Inflammatory macrophage treated with lipopolysaccharide for 1 hour (primary cell): ENCODE data around the gene ZNF511.

Experiments
- DNase-seq, 2 donors: peaks; one replicate each; pipeline ENCODE4 v3.0.0-alpha.2; 2020 to 2022

The ZNF511 gene

GRCh38 chr10:133336577-133337369, 28.1 kb downstream of the ZNF511 start, which contains the start of gene CALY:
CALY (minus strand) TSS chr10:133336896; CDS start chr10:133328989, 7,907 bp downstream.
- DNase-seq = no peak

DNA sequence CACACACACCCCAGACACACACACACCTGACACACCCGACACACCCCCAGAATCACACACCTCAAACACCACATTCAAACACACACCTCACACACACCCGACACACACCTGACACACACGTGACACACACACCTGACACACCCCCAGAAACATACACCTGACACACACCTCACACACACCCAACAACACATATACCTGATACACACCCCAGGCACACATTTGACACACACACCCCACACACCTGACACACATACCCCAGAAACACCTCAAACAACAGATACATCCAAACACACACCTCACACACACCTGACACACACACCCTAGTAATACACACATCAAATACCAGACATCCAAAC, 28.6 kb downstream of the ZNF511 start:
- no peak for DNase-seq

DNA sequence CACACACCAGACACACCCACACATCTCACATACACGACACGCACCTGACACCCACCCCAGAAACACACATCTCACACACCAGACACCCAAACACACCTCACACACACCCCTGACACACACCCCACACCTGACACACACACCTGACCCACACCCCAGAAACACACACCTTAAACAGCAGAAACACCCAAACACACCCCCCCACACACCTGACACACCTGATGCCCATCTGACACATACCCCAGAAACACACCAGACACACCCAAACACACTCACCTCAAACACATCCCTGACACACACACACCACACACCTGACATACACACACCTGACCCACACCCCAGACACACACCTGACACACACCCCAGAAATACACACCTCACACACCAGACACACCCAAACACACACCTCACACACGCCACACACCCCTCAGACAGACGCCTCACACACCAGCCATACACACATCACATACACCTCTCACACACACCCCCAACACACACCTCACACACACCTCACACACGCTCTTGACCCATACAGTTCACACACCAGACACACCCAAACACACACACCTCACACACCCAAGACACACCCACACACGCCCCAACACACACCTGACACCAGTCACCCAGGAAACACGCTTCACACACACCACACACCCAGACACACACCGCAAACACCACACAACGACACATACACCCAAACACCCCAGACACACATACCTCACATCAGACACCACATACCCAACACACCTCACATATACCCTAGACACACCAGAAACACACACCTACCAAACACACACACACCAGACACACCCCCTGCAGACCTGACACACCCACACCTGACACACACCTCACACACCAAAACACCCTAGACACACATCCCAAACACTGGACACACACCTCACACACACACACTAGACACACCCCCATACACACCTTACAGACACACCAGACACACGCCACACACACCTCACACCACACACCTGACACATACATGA, 29.7 kb downstream of the ZNF511 start:
- DNase-seq = no peak

DNA sequence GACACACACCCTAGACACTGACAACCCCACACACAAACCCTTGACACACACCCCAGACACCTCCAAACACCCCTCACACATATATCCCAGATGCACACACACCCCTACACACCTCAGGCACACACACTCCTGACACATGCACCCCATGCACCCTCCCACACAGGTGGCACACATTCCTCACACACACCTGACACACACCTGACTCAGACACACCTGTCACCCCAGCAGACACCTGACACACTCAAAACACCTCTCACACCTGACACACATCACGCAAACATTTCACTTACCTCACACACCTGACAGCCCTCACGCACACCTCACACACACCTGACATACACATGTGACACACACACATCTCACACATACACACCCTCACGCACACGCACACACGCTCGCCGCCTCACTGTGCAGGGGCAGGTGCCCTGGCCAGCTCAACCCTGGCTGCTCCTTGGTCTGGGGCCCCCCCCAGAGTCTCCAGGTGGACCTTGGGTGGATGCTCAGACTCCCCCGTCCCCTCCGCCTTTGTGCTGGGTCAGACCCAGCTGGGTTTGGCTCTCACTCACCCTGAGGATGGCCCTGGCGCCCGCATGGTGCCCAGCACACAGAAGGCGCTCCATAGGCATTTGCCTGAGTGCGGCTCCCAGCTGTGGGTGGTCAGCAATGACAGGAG, 31.1 kb downstream of the ZNF511 start:
- no peak for DNase-seq

- DNase-seq = no peak
Observed at GRCh38 chr10:133341983-133342382, 33.3 kb downstream of the ZNF511 start.

GRCh38 chr10:133342942-133343341, 34.2 kb downstream of the ZNF511 start:
- no peak for DNase-seq

DNA sequence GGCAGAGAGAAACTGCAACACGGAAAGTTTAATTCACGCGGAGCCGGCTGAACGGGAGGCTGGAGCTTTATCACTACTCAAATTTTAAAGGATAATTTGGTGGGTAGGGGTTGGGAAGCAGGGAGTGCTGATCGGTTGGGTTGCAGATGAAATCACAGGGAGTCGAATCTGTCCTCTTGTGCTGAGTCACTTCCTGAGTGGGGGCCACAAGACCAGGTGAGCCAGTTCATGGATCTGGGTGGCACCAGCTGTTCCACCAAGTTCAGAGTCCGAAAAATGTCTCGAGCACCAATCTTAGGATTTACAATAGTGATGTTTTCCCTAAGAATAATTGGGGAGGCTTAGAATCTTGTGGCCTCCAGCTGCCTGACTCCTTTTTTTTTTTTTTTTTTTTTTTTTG, 34.8 kb downstream of the ZNF511 start:
- DNase-seq = no peak

DNA sequence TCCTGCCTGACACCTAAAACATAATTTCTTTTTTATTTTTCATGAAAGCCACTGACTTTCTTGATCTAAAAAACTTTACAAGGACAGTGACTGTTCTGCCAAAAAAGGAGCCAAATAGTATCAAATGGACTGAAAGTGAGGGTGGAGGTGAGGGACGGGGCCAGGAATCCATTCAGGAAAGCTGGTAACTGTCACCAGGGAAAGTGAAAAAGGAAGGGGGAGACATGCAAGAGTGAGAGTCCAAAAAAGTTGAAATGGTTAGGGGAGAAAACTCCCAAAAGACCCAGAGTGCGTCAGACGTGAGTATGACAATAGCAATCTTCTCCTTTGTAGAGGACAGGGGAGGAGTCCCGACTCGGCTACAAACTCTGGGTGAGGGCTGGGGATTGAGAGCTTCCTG, 35.5 kb downstream of the ZNF511 start:
- DNase-seq = no peak

- no peak for DNase-seq
Observed at GRCh38 chr10:133346413-133346812, 37.7 kb downstream of the ZNF511 start.

GRCh38 chr10:133347710-133348517, 39.2 kb downstream of the ZNF511 start:
- no peak for DNase-seq

GRCh38 chr10:133349160-133349568, 40.5 kb downstream of the ZNF511 start:
- no peak for DNase-seq

DNA sequence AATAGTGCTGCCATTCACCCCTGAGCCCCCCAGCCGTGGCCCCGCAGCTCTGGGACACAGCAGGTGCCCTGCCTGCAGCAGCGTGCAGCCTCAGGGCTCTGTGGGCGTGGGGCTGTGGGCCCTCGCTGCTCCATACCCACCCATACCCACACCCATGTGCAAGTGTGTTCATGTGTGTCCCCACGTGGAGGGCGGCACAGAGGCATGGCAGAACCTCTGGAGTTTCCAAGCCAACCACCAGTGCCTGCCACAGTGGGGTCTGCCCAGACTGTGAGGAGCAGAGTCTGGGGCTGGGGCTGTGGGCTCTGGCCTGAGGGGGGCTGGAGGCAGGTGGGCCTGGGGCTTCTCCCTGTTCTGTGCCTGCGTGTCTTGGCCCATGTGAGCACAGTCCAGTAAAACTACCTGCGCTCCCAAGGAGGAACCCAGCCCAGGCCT, 40.9 kb downstream of the ZNF511 start:
- no peak for DNase-seq

DNA sequence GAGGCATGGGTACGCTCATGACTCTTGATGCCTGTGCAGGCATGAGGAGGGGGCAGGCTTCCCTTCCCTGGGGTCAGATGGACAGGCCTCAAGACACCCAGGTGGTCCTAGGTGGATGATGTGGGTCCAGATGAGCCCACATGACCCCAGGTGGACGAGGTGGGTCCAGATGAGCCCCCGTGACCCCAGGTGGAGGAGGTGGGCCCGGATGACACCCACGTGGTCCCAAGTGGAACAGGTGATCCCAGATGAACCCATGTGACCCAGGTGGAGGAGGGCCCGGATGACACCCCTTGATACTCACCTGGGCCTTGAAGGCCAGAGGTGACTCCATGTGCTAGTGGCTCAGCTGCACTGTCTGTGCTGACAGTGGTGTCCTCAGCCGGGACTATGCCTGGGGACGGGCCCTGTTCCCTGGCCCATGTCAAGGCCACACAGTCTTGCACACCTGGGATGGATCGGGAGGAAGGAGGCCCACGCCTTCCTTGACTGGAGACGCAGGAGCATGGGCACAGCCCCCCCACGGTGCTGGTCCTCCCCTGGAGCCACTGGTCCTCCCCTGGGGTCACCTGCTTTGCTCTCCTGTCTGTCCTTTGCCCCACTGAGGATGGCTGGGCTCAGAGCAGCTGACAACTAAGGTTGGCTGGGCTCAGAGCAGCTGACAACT, 41.7 kb downstream of the ZNF511 start:
- no peak for DNase-seq

DNA sequence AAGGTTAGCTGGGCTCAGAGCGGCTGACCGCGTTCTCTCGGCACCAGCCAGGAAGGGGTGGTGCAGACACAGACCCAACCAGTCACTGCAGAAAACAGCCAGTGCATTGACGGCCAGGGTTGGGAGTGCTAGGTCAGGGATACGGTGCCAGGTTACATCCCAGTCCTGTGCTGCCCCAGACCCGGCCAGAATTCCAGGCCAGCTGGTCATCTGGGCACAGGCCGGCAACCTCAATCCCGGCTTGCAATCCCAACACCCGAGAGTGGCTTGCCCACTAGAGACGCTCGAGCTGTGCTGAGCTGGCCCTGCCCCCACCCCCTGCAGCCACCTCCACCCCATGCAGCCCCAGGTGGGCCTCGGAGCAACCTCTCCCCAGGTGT, 42.2 kb downstream of the ZNF511 start:
- no peak for DNase-seq

DNA sequence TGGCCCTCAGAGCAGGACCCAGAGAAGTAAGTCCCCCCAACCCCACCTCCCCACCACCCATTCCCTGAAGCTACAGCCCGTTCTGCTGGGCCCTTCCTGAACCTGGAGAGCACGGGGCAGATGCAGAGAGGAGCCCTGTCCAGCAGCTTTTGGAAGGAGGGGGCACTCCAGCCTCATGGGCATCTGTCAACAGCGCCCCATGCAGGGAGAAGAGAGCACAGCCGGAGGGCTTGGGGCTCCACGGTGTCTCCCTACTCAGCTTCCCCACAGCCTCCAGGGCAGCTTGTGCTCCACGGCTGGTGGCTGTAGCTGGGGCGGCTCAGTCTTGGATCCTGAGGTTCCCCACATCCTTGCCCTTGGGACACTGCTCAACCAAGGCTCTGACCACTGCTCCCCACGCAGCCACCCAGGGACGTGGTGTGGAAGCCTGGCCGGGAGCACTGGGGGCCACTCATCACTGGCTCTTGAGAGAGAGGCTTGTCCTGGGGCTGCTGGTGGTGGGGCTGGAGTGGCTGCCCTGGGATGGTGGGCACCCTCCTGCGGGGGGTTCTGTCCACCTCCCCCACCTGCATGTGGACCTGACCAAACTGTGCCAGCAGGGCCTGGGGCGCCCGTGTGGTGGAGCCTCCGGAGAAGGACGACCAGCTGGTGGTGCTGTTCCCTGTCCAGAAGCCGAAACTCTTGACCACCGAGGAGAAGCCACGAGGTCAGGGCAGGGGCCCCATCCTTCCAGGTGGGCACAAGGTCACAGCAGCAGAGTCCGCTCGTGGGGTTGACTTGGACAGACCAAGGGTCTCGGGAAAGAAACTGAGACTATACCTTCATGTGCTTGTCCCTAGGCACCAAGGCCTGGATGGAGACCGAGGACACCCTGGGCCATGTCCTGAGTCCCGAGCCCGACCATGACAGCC, 42.9 kb downstream of the ZNF511 start:
- no peak for DNase-seq

- DNase-seq = no peak
Observed at GRCh38 chr10:133353202-133353959, 44.7 kb downstream of the ZNF511 start.

GRCh38 chr10:133353988-133354605, 45.4 kb downstream of the ZNF511 start:
- no peak for DNase-seq

GRCh38 chr10:133354672-133355240, 46.0 kb downstream of the ZNF511 start:
- no peak for DNase-seq

- DNase-seq = no peak
Observed at GRCh38 chr10:133355266-133355665, 46.6 kb downstream of the ZNF511 start.
